ENCODE data around the gene NUTM1. TPM values are rescaled to one million over a fixed set of nuclear protein-coding genes. Genes with fewer than 3 reads are reported as not detected.
A peak's percentile ranks its signal among the peaks of the same experiment; 100 is the strongest.

NUTM1 gene
- total and polyA plus RNA-seq, 2 experiments from 2014 or later: not detected

GRCh38 chr15:34331809-34332208, 11.3 kb upstream of the NUTM1 start:
- DNase-seq: no peak
- H2AFZ ChIP-seq: no peak overlapping the region
- H3K27ac ChIP-seq: no peak overlapping the region
- no peaks in the 10 kb centered on the region for H3K27me3 ChIP-seq (replicated peaks; ENCODE audit: insufficient read depth)
- no peaks in the 10 kb centered on the region for H3K36me3 ChIP-seq (ENCODE audit: low read depth)
- in situ Hi-C loops (cut with MboI): no loop called here
- 84 to 91% methylated on average over 2 of the region's 2 CpGs for WGBS, 2 experiments (ENCODE audit: low coverage in 1 of 2, low lambda C conversion rate in 2 of 2, missing lambda C conversion rate in 2 of 2)
- H3K4me3 ChIP-seq: no peak overlapping the region
- H3K9me3 ChIP-seq (ENCODE audit: low read depth): no peaks in the 10 kb centered on the region
- TF ChIP-seq EZH2 (IDR thresholded peaks at IDR 0.05; ENCODE audit: insufficient read depth, poor library complexity, severe bottlenecking): no peak
- no peak for TF ChIP-seq EZH2phosphoT487 (IDR thresholded peaks at IDR 0.05; ENCODE audit: insufficient read depth, low read depth)
- no peak overlapping the region for H3K9ac ChIP-seq
- H3K79me2 ChIP-seq (ENCODE audit: insufficient read depth): peaks cover 26% of the 10 kb centered on the region
- H4K20me1 ChIP-seq (ENCODE audit: insufficient read depth): no peaks in the 10 kb centered on the region
- H3K4me2 ChIP-seq (ENCODE audit: unreplicated experiment): no peak overlapping the region
- H3K9me2 ChIP-seq (ENCODE audit: insufficient read depth): no peaks in the 10 kb centered on the region
- peaks cover 29% of the 10 kb centered on the region for H3F3A ChIP-seq (ENCODE audit: insufficient read depth)
- H3K4me1 ChIP-seq (ENCODE audit: insufficient read depth): peaks cover 30% of the 10 kb centered on the region

- Histone ChIP-seq H3K36me3 (ENCODE audit: low read depth) (no peaks in the 10 kb centered on the region), H3K9me3 (ENCODE audit: low read depth) (no peaks in the 10 kb centered on the region), H3K4me1 (ENCODE audit: insufficient read depth) (peaks cover 32% of the 10 kb centered on the region), H3K9ac (no peak overlapping the region), H3K9me2 (ENCODE audit: insufficient read depth) (no peaks in the 10 kb centered on the region), H3K79me2 (ENCODE audit: insufficient read depth) (peaks cover 27% of the 10 kb centered on the region), H3K27me3 (replicated peaks; ENCODE audit: insufficient read depth) (no peaks in the 10 kb centered on the region), H2AFZ (no peak overlapping the region), H3K4me2 (ENCODE audit: unreplicated experiment) (no peak overlapping the region), H3K4me3 (no peak overlapping the region), H4K20me1 (ENCODE audit: insufficient read depth) (no peaks in the 10 kb centered on the region), H3F3A (ENCODE audit: insufficient read depth) (peaks cover 29% of the 10 kb centered on the region), H3K27ac (no peak overlapping the region)
- in situ Hi-C loops (cut with MboI): no loop called here
- 90 to 96% methylated on average over 4 to 6 of the region's 6 CpGs for WGBS, 2 experiments (ENCODE audit: low coverage in 1 of 2, low lambda C conversion rate in 2 of 2, missing lambda C conversion rate in 2 of 2)
- no peak for DNase-seq
- TF ChIP-seq EZH2phosphoT487 (IDR thresholded peaks at IDR 0.05; ENCODE audit: insufficient read depth, low read depth): no peak
- TF ChIP-seq EZH2 (IDR thresholded peaks at IDR 0.05; ENCODE audit: insufficient read depth, poor library complexity, severe bottlenecking): no peak
These were observed 10.5 kb upstream of the NUTM1 start for GRCh38 chr15:34332553-34333120.

- no peak for DNase-seq
- Histone ChIP-seq H3K27ac (peak overlapping the region; percentile 68), H3K79me2 (ENCODE audit: insufficient read depth) (peaks cover 29% of the 10 kb centered on the region), H4K20me1 (ENCODE audit: insufficient read depth) (no peaks in the 10 kb centered on the region), H3K9me3 (ENCODE audit: low read depth) (no peaks in the 10 kb centered on the region), H3K9ac (peak overlapping the region; percentile 32), H3K4me1 (ENCODE audit: insufficient read depth) (peaks cover 36% of the 10 kb centered on the region), H3K4me3 (peak overlapping the region; percentile 90), H3K36me3 (ENCODE audit: low read depth) (peaks cover 4% of the 10 kb centered on the region; the same call in 1 of the 2 replicates), H3K4me2 (ENCODE audit: unreplicated experiment) (peak overlapping the region; percentile 72), H3K9me2 (ENCODE audit: insufficient read depth) (no peaks in the 10 kb centered on the region), H3F3A (ENCODE audit: insufficient read depth) (peaks cover 44% of the 10 kb centered on the region), H3K27me3 (replicated peaks; ENCODE audit: insufficient read depth) (no peaks in the 10 kb centered on the region), H2AFZ (peak overlapping the region; percentile 63)
- 94 to 96% methylated on average over 4 of the region's 4 CpGs for WGBS, 2 experiments (ENCODE audit: low coverage in 1 of 2, low lambda C conversion rate in 2 of 2, missing lambda C conversion rate in 2 of 2)
- TF ChIP-seq EZH2phosphoT487 (IDR thresholded peaks at IDR 0.05; ENCODE audit: insufficient read depth, low read depth) (no peak), EZH2 (IDR thresholded peaks at IDR 0.05; ENCODE audit: insufficient read depth, poor library complexity, severe bottlenecking) (no peak)
- in situ Hi-C loops (cut with MboI): no loop called here
These were observed 8.4 kb upstream of the NUTM1 start for GRCh38 chr15:34334672-34335071.

- H3K4me1 ChIP-seq (ENCODE audit: insufficient read depth): peaks cover 41% of the 10 kb centered on the region
- H3K36me3 ChIP-seq (ENCODE audit: low read depth): peaks cover 12% of the 10 kb centered on the region; the same call in 1 of the 2 replicates
- peak overlapping the region; percentile 90 for H3K4me3 ChIP-seq
- peaks cover 52% of the 10 kb centered on the region for H3F3A ChIP-seq (ENCODE audit: insufficient read depth)
- in situ Hi-C loops (cut with MboI): no loop called here
- H3K27ac ChIP-seq: peak overlapping the region; percentile 68
- peak overlapping the region; percentile 63 for H2AFZ ChIP-seq
- H3K9me3 ChIP-seq (ENCODE audit: low read depth): no peaks in the 10 kb centered on the region
- no peaks in the 10 kb centered on the region for H3K27me3 ChIP-seq (replicated peaks; ENCODE audit: insufficient read depth)
- no peak for TF ChIP-seq EZH2phosphoT487 (IDR thresholded peaks at IDR 0.05; ENCODE audit: insufficient read depth, low read depth)
- H3K9me2 ChIP-seq (ENCODE audit: insufficient read depth): no peaks in the 10 kb centered on the region
- DNase-seq: peak; percentile 61
- H3K4me2 ChIP-seq (ENCODE audit: unreplicated experiment): peak overlapping the region; percentile 72
- peak overlapping the region; percentile 32 for H3K9ac ChIP-seq
- no peaks in the 10 kb centered on the region for H4K20me1 ChIP-seq (ENCODE audit: insufficient read depth)
- WGBS, 2 experiments (ENCODE audit: low coverage in 1 of 2, low lambda C conversion rate in 2 of 2, missing lambda C conversion rate in 2 of 2): 61 to 62% methylated on average over 3 of the region's 3 CpGs
- H3K79me2 ChIP-seq (ENCODE audit: insufficient read depth): peaks cover 36% of the 10 kb centered on the region
These were observed 7.7 kb upstream of the NUTM1 start for GRCh38 chr15:34335176-34336032.

Data from GM23248 (cell line).